Prostate gland (tissue), 2 donors: ENCODE data around the gene PDHB.

Experiments used
- CTCF ChIP-seq, 4 experiments: fragments of 200-600 bp in 2 of 4; fragments of 450-650 bp in 2 of 4; sonication (generic) in 2 of 4; IDR thresholded peaks; 1 replicate in 3 of 4; 2 replicates in 1 of 4; pipeline ENCODE4 v1.5.1; 2016 to 2019; ENCODE audit warnings: antibody characterized with exemption in 4 of 4, mild to moderate bottlenecking in 2 of 4, moderate library complexity in 2 of 4
- POLR2A ChIP-seq: fragments of 450-650 bp; IDR thresholded peaks from one replicate; pipeline ENCODE4 v1.6.1; 2016; ENCODE audit warnings: antibody characterized with exemption, mild to moderate bottlenecking

- TF ChIP-seq CTCF (IDR thresholded peaks at IDR 0.05) (no peak), POLR2A (no peak)
Observed at GRCh38 chr3:58398669-58399333, 34.8 kb downstream of the PDHB start.
